Heart right ventricle (tissue), 16 donors: Measurements from ENCODE around the gene MRPS12. TPM values are rescaled to one million over a fixed set of nuclear protein-coding genes. Genes with fewer than 3 reads are reported as not detected.
"Not testable (repeated sequence)": the region's sequence is repeated elsewhere in the genome, so short reads cannot be mapped to it uniquely, and the experiment has no call there.

Source experiments
- ATAC-seq, 8 donors: fragments of 200-7000 bp; cut with Tn5 transposase; one replicate each; pipeline ENCODE4 v1.9.1; 2020; ENCODE audit warnings: mild to moderate bottlenecking in 8 of 8, moderate library complexity in 8 of 8, moderate number of reproducible peaks in 1 of 8
- DNase-seq, 2 donors: peaks; one replicate each; pipeline ENCODE4 v3.0.0-alpha.2; 2020
- H3K27ac ChIP-seq, 10 donors: fragments of 200-600 bp; sonication (generic) in 2 of 10; one replicate each; pipeline versions ENCODE4 v1.5.0 to v1.8.0; 2020 to 2022; ENCODE audit warnings: mild to moderate bottlenecking in 3 of 10
- H3K27me3 ChIP-seq, 7 donors: fragments of 200-600 bp; one replicate each; pipeline ENCODE4 v1.8.0; 2021 to 2022; ENCODE audit warnings: mild to moderate bottlenecking in 2 of 7
- H3K36me3 ChIP-seq, 9 donors: fragments of 200-600 bp; sonication (generic) in 1 of 9; one replicate each; pipeline versions ENCODE4 v1.5.0 to v1.8.0; 2020 to 2022; ENCODE audit warnings: mild to moderate bottlenecking in 2 of 9
- H3K4me1 ChIP-seq, 9 donors: fragments of 200-600 bp; sonication (generic) in 1 of 9; one replicate each; pipeline versions ENCODE4 v1.5.0 to v1.8.0; 2020 to 2022; ENCODE audit warnings: mild to moderate bottlenecking in 4 of 9
- H3K4me3 ChIP-seq, 10 donors: fragments of 200-600 bp; sonication (generic) in 2 of 10; one replicate each; pipeline versions ENCODE4 v1.5.0 to v1.8.0; 2020 to 2022; ENCODE audit warnings: mild to moderate bottlenecking in 7 of 10, moderate library complexity in 2 of 10
- H3K9me3 ChIP-seq, 11 donors: fragments of 200-600 bp in 10 of 11; sonication (generic) in 2 of 11; one replicate each; pipeline versions ENCODE4 v1.5.0 to v1.8.0; 2013 to 2022; ENCODE audit warnings: mild to moderate bottlenecking in 2 of 11, control low read depth in 1 of 11, moderate library complexity in 1 of 11
- CTCF ChIP-seq, 9 donors: fragments of 200-600 bp; sonication (generic) in 2 of 9; IDR thresholded peaks; one replicate each; pipeline versions ENCODE4 v1.5.0 to v1.8.0; 2021 to 2022; ENCODE audit warnings: antibody characterized with exemption in 9 of 9, mild to moderate bottlenecking in 5 of 9, moderate library complexity in 1 of 9
- WGBS, 2 donors: extraction: QIAGEN DNeasy Blood & Tissue Kit; methylation state at CpG; one replicate each; pipeline ENCODE4 v1.1.7; 2013; ENCODE audit warnings: inconsistent platforms in 1 of 2; 5-methylcytosine and 5-hydroxymethylcytosine counted together
- intact Hi-C, 10 donors: fragments of 100-400 bp; cut with DNase I; formaldehyde crosslinking; loops; one replicate each; pipeline versions ENCODE4 v1.11.1 to v1.14.2; 2022
- long read RNA-seq, 3 donors: library from polyadenylated mRNA; unstranded; transcript quantifications; one replicate each; pipeline ENCODE4 v2.0.0, GENCODE V29; 2020 to 2021
- polyA plus RNA-seq, 2 donors: library from polyadenylated mRNA; stranded (reverse); fragments of 200-250 nt; gene quantifications; one replicate each; pipeline ENCODE4 v1.2.3, GENCODE V29; 2013
- total RNA-seq, 10 donors: library from RNA; stranded (reverse); fragmentation: NEBNext Ultra II Directional in 3 of 10; extraction: Animal tissue kit (Norgen Biotek cat#: 25700) in 3 of 10; gene quantifications; one replicate each; pipeline versions ENCODE4 v1.2.1 to v1.2.4, GENCODE V29; 2021 to 2023
- donor health status: Arrhythmogenic right ventricular cardiomyopathy.
- donor health status: ischemic (EF 13 %, LVEDD 7.1; RV severe dilation, severe dysfunction).
- donor health status: healthy with polysubstance abuse.
- donor health status: DM: no; HTN: yes; CAD: no.
- donor health status: DM: no; HTN: no; CAD: no.
- donor health status: ischemic (EF 25% LVEDD 6.9; RV normal size, moderate dysfunction).
- donor health status: ischemic (EF 25% LVEDD 5.7; RV mildly dilated, moderate dysfunction).
- donor health status: healthy.
- donor health status: DM: yes; HTN: yes; CAD: no.
- donor health status: Ischemic cardiomyopathy.
- donor health status: ischemic (EF 35%, LVEDD 5.7; RV mildly dilated, moderate dysfunction).
- donor health status: nonischemic (EF 11% LVEDD 7.7; RV severe dilation, severe dysfunction).
- donor health status: DM: yes; HTN: yes; CAD: no.
- donor health status: PGD.
- donor health status: ischemic (EF 29% LVEDD 5.4; RV normal size, mild dysfunction).
- donor health status: nonischemic (EF 23%, LVEDD 6.1; RV moderate dilation, normal function).

The MRPS12 gene
- total RNA-seq (10 to 100 TPM; 41.8 to 78.7 (median 54.1) TPM), polyA plus RNA-seq (100 to 1,000 TPM in 1 of 2 donors, 10 to 100 TPM in 1; 39.7 to 122 TPM)
- long read RNA-seq, donor 1, transcript MRPS12-203 (2 exons, 1,220 nt), result minor isoform, 5 of 46 reads
- long read RNA-seq, donor 1, transcript MRPS12-201 (3 exons, 1,207 nt), result major isoform, 23 of 46 reads
- long read RNA-seq, donor 1, transcript MRPS12-202 (3 exons, 929 nt), result minor isoform, 13 of 46 reads
- long read RNA-seq, donor 1, partial matches to known transcripts, result 5 of 46 reads
- long read RNA-seq, donor 1, other reads (novel, unspliced or antisense), result 0 of 46 reads
- long read RNA-seq, donor 2, transcript MRPS12-202 (3 exons, 929 nt), result minor isoform, 11 of 50 reads
- long read RNA-seq, donor 2, transcript MRPS12-201 (3 exons, 1,207 nt), result major isoform, 32 of 50 reads
- long read RNA-seq, donor 2, partial matches to known transcripts, result 3 of 50 reads
- long read RNA-seq, donor 2, other reads (novel, unspliced or antisense), result 2 of 50 reads
- long read RNA-seq, donor 3, transcript MRPS12-201 (3 exons, 1,207 nt), result major isoform, 9 of 20 reads
- long read RNA-seq, donor 3, transcript MRPS12-202 (3 exons, 929 nt), result major isoform, 9 of 20 reads
- long read RNA-seq, donor 3, partial matches to known transcripts, result 0 of 20 reads
- long read RNA-seq, donor 3, other reads (novel, unspliced or antisense), result 0 of 20 reads

GRCh38 chr19:38930776-38931520, at the start of gene MRPS12:
Gene MRPS12, plus strand, starts transcription at chr19:38930944. Its CDS starts 351 bp downstream, at chr19:38931295.
- peaks cover 9 to 45% (median 30%) of the 10 kb centered on the region in 9 donors for H3K4me1 ChIP-seq
- H3K36me3 ChIP-seq, result peaks cover 0 to 26% (median 3%) of the 10 kb centered on the region in 9 donors
- peak within 1 kb of the TSS; percentile 74 to 94 (median 88) for H3K27ac ChIP-seq
- ATAC-seq (peak; percentile 95 to 99 (median 98)), DNase-seq (peak; percentile 97 to 99)
- no peak for TF ChIP-seq CTCF (IDR thresholded peaks at IDR 0.05)
- 1% methylated on average over 40 of the region's 40 CpGs for WGBS, 2 donors
- intact Hi-C loops, result loop anchor here in 6 of 10 donors (1.0 to 10.0 kb wide), 12 partner anchors 82 to 529 kb away; partner anchors contain the start of genes FAM98C (in 4 of the 6), ACTN4 (in 1 of the 6), EIF3K (in 1 of the 6) and HNRNPL (in 1 of the 6)
- H3K9me3 ChIP-seq, result peaks cover 0 to 10% (median 0%) of the 10 kb centered on the region in 11 donors
- H3K4me3 ChIP-seq, result peak within 1 kb of the TSS; percentile 64 to 93 (median 74)
- no peaks in the 10 kb centered on the region for H3K27me3 ChIP-seq

- no peaks in the 10 kb centered on the region for H3K9me3 ChIP-seq
- H3K27ac ChIP-seq, result no peak overlapping the region
- WGBS, 2 donors, result 93 to 94% methylated on average over 9 of the region's 9 CpGs
- H3K4me1 ChIP-seq, result peaks cover 0 to 16% (median 7%) of the 10 kb centered on the region in 9 donors
- ATAC-seq (no peak), DNase-seq (no peak)
- H3K27me3 ChIP-seq, result no peaks in the 10 kb centered on the region
- H3K4me3 ChIP-seq, result no peak overlapping the region
- no peak for TF ChIP-seq CTCF (IDR thresholded peaks at IDR 0.05)
- H3K36me3 ChIP-seq, result peaks cover 0 to 82% (median 27%) of the 10 kb centered on the region in 9 donors
- intact Hi-C loops, result no loop called here
These were observed 47.5 kb upstream of the MRPS12 start for GRCh38 chr19:38883286-38883685.

- H3K27me3 ChIP-seq, H3K4me3 ChIP-seq, ATAC-seq, H3K4me1 ChIP-seq, H3K27ac ChIP-seq, H3K9me3 ChIP-seq, DNase-seq, intact Hi-C loops: not testable (repeated sequence)
- H3K36me3 ChIP-seq, result peaks cover 0 to 86% (median 36%) of the 10 kb centered on the region in 9 donors
- 95 to 98% methylated on average over 3 of the region's 3 CpGs for WGBS, 2 donors
These were observed 46.1 kb upstream of the MRPS12 start for GRCh38 chr19:38884691-38885090.

DNA sequence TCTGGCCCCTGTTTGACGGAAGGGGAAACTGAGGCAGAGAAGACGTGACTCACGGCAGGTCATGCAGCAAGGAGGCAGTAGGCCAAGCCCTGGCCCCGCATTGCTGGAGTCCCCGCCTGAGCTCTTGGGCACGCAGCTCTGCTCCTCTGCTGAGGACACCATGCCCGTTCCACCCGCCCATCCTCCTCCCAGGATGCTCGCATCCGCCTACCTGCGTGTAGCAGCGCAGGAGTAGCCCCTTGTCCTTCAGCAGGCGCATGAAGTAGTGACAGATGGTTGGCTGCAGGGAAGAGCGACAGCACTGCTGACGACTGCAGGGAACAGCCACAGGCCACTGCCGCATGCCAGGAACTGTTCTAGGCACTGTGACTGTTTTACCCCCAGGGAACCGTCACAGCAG, 41.9 kb upstream of the MRPS12 start:
- Histone ChIP-seq H3K9me3 (no peaks in the 10 kb centered on the region), H3K4me3 (no peak overlapping the region), H3K27me3 (no peaks in the 10 kb centered on the region), H3K4me1 (peaks cover 0 to 27% (median 10%) of the 10 kb centered on the region in 9 donors), H3K36me3 (peaks cover 0 to 82% (median 11%) of the 10 kb centered on the region in 9 donors), H3K27ac (no peak overlapping the region)
- ATAC-seq (no peak), DNase-seq (no peak)
- no peak for TF ChIP-seq CTCF (IDR thresholded peaks at IDR 0.05)
- intact Hi-C loops, result no loop called here
- WGBS, 2 donors, result 95 to 97% methylated on average over 17 of the region's 17 CpGs
